PC-9 (cell line): ENCODE results near the gene CDKN2B. TPM values are rescaled to one million over a fixed set of nuclear protein-coding genes. Genes with fewer than 3 reads are reported as not detected.
"Not testable (repeated sequence)": the region's sequence is repeated elsewhere in the genome, so short reads cannot be mapped to it uniquely, and the experiment has no call there.

Experiments
- BruUV-seq: library from RNA; stranded (reverse); fragments of 400-500 nt; replicated peaks from 2 replicates; lab custom pipeline; 2021; lab: Mats Ljungman, UMichigan
- CTCF ChIA-PET: fragments of 300-600 bp; sonication (Branson Sonifier 250); formaldehyde crosslinking; loops from one replicate; lab custom pipeline; 2022; ENCODE audit warnings: antibody characterized with exemption; lab: Charles Lee
- POLR2A ChIA-PET: fragments of 300-600 bp; sonication (Branson Sonifier 250); formaldehyde crosslinking; loops from one replicate; lab custom pipeline; 2022; ENCODE audit warnings: antibody characterized with exemption; ENCODE audit not compliant: unreplicated experiment; lab: Charles Lee
- DNase-seq, 2 experiments: peaks; one replicate each; pipeline versions ENCODE4 v3.0.0 to v3.0.0-alpha.2; 2015 to 2022; ENCODE audit warnings: mixed read lengths in 1 of 2
- H2AFZ ChIP-seq: fragments of 200-600 bp; sonication (generic); 2 replicates; pipeline ENCODE4 v1.8.1; 2017; ENCODE audit warnings: antibody characterized with exemption
- H3F3A ChIP-seq: fragments of 200-600 bp; sonication (generic); 2 replicates; pipeline ENCODE4 v1.8.1; 2017; ENCODE audit warnings: antibody characterized with exemption, mild to moderate bottlenecking, low read depth; ENCODE audit not compliant: insufficient read depth
- H3K27ac ChIP-seq: fragments of 200-600 bp; sonication (generic); 2 replicates; pipeline ENCODE4 v1.6.1; 2016; ENCODE audit warnings: mixed run types
- H3K27me3 ChIP-seq: fragments of 200-600 bp; sonication (generic); 2 replicates; pipeline ENCODE4 v1.6.1; 2016; ENCODE audit warnings: low read depth, mixed run types; ENCODE audit not compliant: insufficient read depth
- H3K36me3 ChIP-seq: fragments of 200-600 bp; sonication (generic); 2 replicates; pipeline ENCODE4 v1.6.1; 2016; ENCODE audit warnings: low read depth, mixed run types
- H3K4me1 ChIP-seq: fragments of 200-600 bp; sonication (generic); replicated peaks from 2 replicates; pipeline ENCODE4 v1.6.1; 2016; ENCODE audit warnings: mixed run types; ENCODE audit not compliant: insufficient read depth
- H3K4me2 ChIP-seq: fragments of 200-600 bp; sonication (generic); 2 replicates; pipeline ENCODE4 v1.6.1; 2017; ENCODE audit warnings: mixed run types
- H3K4me3 ChIP-seq: fragments of 200-600 bp; sonication (generic); 2 replicates; pipeline ENCODE4 v1.6.1; 2016; ENCODE audit warnings: mixed run types
- H3K79me2 ChIP-seq: fragments of 200-600 bp; sonication (generic); 2 replicates; pipeline ENCODE4 v1.6.1; 2017; ENCODE audit warnings: low read depth, mixed run types
- H3K9me2 ChIP-seq: fragments of 200-600 bp; sonication (generic); 2 replicates; pipeline ENCODE4 v1.8.1; 2017; ENCODE audit warnings: mild to moderate bottlenecking; ENCODE audit not compliant: insufficient read depth
- H3K9me3 ChIP-seq: fragments of 200-600 bp; sonication (generic); 2 replicates; pipeline ENCODE4 v1.8.1; 2016; ENCODE audit warnings: low read depth; ENCODE audit not compliant: insufficient read depth
- H4K20me1 ChIP-seq: fragments of 200-600 bp; sonication (generic); 2 replicates; pipeline ENCODE4 v1.8.1; 2017; ENCODE audit not compliant: insufficient read depth
- EZH2 ChIP-seq: fragments of 200-600 bp; sonication (generic); IDR thresholded peaks from 2 replicates; pipeline ENCODE4 v1.8.0; 2017; ENCODE audit warnings: antibody characterized with exemption, low read depth
- intact Hi-C: fragments of 100-400 bp; cut with micrococcal nuclease; formaldehyde crosslinking; loops from one replicate; pipeline ENCODE4 v1.10.0; 2022; ENCODE audit not compliant: unreplicated experiment
- total RNA-seq: library from RNA; stranded (reverse); gene quantifications from 2 replicates; pipeline ENCODE4 v1.2.3, GENCODE V29; 2021
- TF ChIP-seq, protein P1 (sequence below): fragments of 200-600 bp; sonication (generic); conservative IDR thresholded peaks from 2 replicates; pipeline ENCODE4 v1.6.1; 2017; ENCODE audit warnings: mixed run types, antibody characterized with exemption, mild to moderate bottlenecking, moderate library complexity

CDKN2B gene
- total RNA-seq, 1 experiment from 2014 or later = 33.8 TPM

DNA sequence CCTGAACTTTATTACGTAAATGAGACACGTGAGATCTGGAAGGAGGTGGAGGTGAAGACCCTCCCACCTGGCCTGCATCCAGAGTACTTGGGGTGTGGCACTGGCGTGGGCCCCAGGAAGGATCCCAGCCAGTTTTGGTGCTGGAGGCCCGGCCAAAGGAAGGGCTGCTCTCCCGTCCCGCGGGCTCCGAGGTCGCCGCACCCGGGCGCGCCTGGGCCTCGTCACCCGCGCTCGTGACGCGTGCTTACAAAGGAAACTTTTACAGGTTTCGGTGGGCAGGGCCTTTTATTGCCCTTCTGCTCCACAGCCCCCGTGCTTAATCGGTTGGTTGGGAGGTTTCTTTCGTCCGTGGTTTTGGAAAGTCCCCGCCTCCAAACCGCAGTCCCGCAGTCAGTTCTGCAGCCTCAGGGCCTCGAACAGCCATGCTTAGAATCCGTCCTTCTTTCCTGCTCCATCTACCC, 44.1 kb downstream of the CDKN2B start:
- TF ChIP-seq EZH2 = no peak
- TF ChIP-seq, protein P1, sequence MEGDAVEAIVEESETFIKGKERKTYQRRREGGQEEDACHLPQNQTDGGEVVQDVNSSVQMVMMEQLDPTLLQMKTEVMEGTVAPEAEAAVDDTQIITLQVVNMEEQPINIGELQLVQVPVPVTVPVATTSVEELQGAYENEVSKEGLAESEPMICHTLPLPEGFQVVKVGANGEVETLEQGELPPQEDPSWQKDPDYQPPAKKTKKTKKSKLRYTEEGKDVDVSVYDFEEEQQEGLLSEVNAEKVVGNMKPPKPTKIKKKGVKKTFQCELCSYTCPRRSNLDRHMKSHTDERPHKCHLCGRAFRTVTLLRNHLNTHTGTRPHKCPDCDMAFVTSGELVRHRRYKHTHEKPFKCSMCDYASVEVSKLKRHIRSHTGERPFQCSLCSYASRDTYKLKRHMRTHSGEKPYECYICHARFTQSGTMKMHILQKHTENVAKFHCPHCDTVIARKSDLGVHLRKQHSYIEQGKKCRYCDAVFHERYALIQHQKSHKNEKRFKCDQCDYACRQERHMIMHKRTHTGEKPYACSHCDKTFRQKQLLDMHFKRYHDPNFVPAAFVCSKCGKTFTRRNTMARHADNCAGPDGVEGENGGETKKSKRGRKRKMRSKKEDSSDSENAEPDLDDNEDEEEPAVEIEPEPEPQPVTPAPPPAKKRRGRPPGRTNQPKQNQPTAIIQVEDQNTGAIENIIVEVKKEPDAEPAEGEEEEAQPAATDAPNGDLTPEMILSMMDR = no peak
- DNase-seq = no peak

GRCh38 chr9:21961569-21961968, 47.5 kb downstream of the CDKN2B start:
- Histone ChIP-seq H3K4me2 (no peak overlapping the region), H3K4me1 (no peaks in the 10 kb centered on the region), H3K4me3 (no peak overlapping the region), H3K27me3 (no peaks in the 10 kb centered on the region), H3K36me3 (no peaks in the 10 kb centered on the region), H3K27ac (no peak overlapping the region), H3F3A (no peaks in the 10 kb centered on the region), H2AFZ (no peak overlapping the region), H3K9me3 (no peaks in the 10 kb centered on the region), H3K79me2 (no peaks in the 10 kb centered on the region), H4K20me1 (no peaks in the 10 kb centered on the region), H3K9me2 (no peaks in the 10 kb centered on the region)
- TF ChIP-seq EZH2 = no peak
- TF ChIP-seq, protein P1 = no peak
- POLR2A ChIA-PET = interaction anchor here (0.6 kb wide), 1 partner anchor 21 kb away, joined by 5 read pairs; no protein-coding TSS in a partner anchor
- CTCF ChIA-PET = no interaction called here
- BruUV-seq = no TSS peak
- intact Hi-C loops = no loop called here
- DNase-seq = no peak

More for the DNA sequence above, 44.1 kb downstream of the CDKN2B start:
- BruUV-seq = no TSS peak
- Histone ChIP-seq H4K20me1 (no peaks in the 10 kb centered on the region), H3K79me2 (no peaks in the 10 kb centered on the region), H3K4me1 (no peaks in the 10 kb centered on the region), H3K27ac (no peak overlapping the region), H3F3A (peaks cover 21% of the 10 kb centered on the region; the same call in 1 of the 2 replicates), H2AFZ (no peak overlapping the region), H3K9me3 (no peaks in the 10 kb centered on the region), H3K9me2 (no peaks in the 10 kb centered on the region), H3K36me3 (peaks cover 14% of the 10 kb centered on the region), H3K4me2 (no peak overlapping the region), H3K27me3 (no peaks in the 10 kb centered on the region), H3K4me3 (no peak overlapping the region)
- ChIA-PET CTCF (no interaction called here), POLR2A (no interaction called here)
- intact Hi-C loops = no loop called here

- H4K20me1 ChIP-seq, H3K27ac ChIP-seq, H3F3A ChIP-seq, BruUV-seq, DNase-seq, H3K36me3 ChIP-seq, POLR2A ChIA-PET, intact Hi-C loops, H2AFZ ChIP-seq, H3K4me1 ChIP-seq, H3K79me2 ChIP-seq, H3K4me3 ChIP-seq, H3K9me2 ChIP-seq, H3K9me3 ChIP-seq, H3K27me3 ChIP-seq, CTCF ChIA-PET, H3K4me2 ChIP-seq: not testable (repeated sequence)
These were observed 49.8 kb downstream of the CDKN2B start for GRCh38 chr9:21959268-21959667.

DNA sequence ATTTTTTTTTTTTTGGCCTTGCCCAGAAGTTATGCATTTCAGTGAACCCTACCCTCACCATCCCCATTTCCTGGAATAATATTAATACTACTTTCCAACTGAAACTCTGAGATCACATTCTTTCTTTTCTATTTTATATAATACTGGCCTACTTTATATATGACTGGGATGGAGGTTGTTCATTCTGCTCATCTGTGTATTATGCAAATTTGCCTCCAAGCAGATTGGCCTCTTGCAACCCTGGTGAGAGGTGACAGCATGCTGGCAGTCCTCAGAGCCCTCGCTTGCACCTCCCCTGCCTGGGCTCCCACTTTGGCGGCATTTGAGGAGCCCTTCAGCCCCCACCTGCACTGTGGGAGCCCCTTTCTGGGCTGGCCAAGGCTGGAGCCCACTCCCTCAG, 50.3 kb downstream of the CDKN2B start:
- CTCF ChIA-PET = no interaction called here

More for the DNA sequence above, 50.3 kb downstream of the CDKN2B start:
- H2AFZ ChIP-seq = no peak overlapping the region
- no peaks in the 10 kb centered on the region for H3F3A ChIP-seq
- POLR2A ChIA-PET = no interaction called here
- no peaks in the 10 kb centered on the region for H3K79me2 ChIP-seq
- H3K4me1 ChIP-seq = no peaks in the 10 kb centered on the region
- H3K4me3 ChIP-seq = no peak overlapping the region
- no peak overlapping the region for H3K27ac ChIP-seq
- no peak for DNase-seq
- intact Hi-C loops = no loop called here
- no peaks in the 10 kb centered on the region for H3K9me3 ChIP-seq
- no peaks in the 10 kb centered on the region for H3K27me3 ChIP-seq
- BruUV-seq = no TSS peak
- H3K9me2 ChIP-seq = no peaks in the 10 kb centered on the region
- H3K4me2 ChIP-seq = no peak overlapping the region
- H4K20me1 ChIP-seq = no peaks in the 10 kb centered on the region
- no peaks in the 10 kb centered on the region for H3K36me3 ChIP-seq
- no peak for TF ChIP-seq EZH2
- TF ChIP-seq, protein P1 = no peak
